CD4-positive, alpha-beta memory T cell (primary cell): Measurements from ENCODE around the gene JCAD. TPM values are rescaled to one million over a fixed set of nuclear protein-coding genes. Genes with fewer than 3 reads are reported as not detected.

Experiments
- CTCF ChIA-PET: fragments of 350-600 bp; sonication (Branson Sonifier 250); formaldehyde crosslinking; loops from one replicate; lab custom pipeline; 2021; ENCODE audit warnings: inconsistent platforms; ENCODE audit not compliant: partially characterized antibody; lab: Charles Lee
- POLR2A ChIA-PET: fragments of 350-600 bp; sonication (Branson Sonifier 250); formaldehyde crosslinking; loops from one replicate; lab custom pipeline; 2021; ENCODE audit not compliant: partially characterized antibody; lab: Charles Lee
- DNase-seq, 5 donors: peaks; one replicate each; pipeline versions ENCODE4 v3.0.0 to v3.0.0-alpha.2; 2020 to 2022; ENCODE audit warnings: mixed read lengths in 1 of 5
- H3K27ac ChIP-seq: one replicate; pipeline ENCODE4 v1.7.0; 2013; ENCODE audit warnings: low read depth, low read length
- H3K27me3 ChIP-seq: 2 replicates; pipeline ENCODE4 v1.7.0; 2013; ENCODE audit warnings: mild to moderate bottlenecking, low read length, moderate library complexity; ENCODE audit not compliant: insufficient read depth
- H3K36me3 ChIP-seq: 2 replicates; pipeline ENCODE4 v1.7.0; 2013; ENCODE audit warnings: mild to moderate bottlenecking, low read length, moderate library complexity; ENCODE audit not compliant: insufficient read depth
- H3K4me1 ChIP-seq: 2 replicates; pipeline ENCODE4 v1.7.0; 2013; ENCODE audit warnings: mild to moderate bottlenecking, low read length, moderate library complexity; ENCODE audit not compliant: insufficient read depth
- H3K4me3 ChIP-seq, 2 donors: one replicate each; pipeline ENCODE4 v1.7.0; 2013; ENCODE audit warnings: low read length in 2 of 2, mild to moderate bottlenecking in 1 of 2
- H3K9me3 ChIP-seq, 2 donors: one replicate each; pipeline ENCODE4 v1.7.0; 2013; ENCODE audit warnings: low read length in 2 of 2, control low read depth in 1 of 2; ENCODE audit not compliant: control insufficient read depth in 1 of 2
- H3K27ac Mint-ChIP-seq, 7 donors: one replicate each; pipeline ENCODE4 v1.8.0; 2020 to 2021; ENCODE audit warnings: mixed read lengths in 7 of 7, mild to moderate bottlenecking in 6 of 7, inconsistent platforms in 3 of 7, moderate library complexity in 3 of 7
- H3K27me3 Mint-ChIP-seq, 2 donors: one replicate each; pipeline ENCODE4 v1.8.0; 2020 to 2021; ENCODE audit warnings: mixed read lengths in 2 of 2
- H3K36me3 Mint-ChIP-seq, 2 donors: one replicate each; pipeline ENCODE4 v1.8.0; 2020 to 2021; ENCODE audit warnings: mixed read lengths in 2 of 2, inconsistent platforms in 1 of 2, mild to moderate bottlenecking in 1 of 2
- H3K4me1 Mint-ChIP-seq, 4 donors: one replicate each; pipeline ENCODE4 v1.8.0; 2020 to 2021; ENCODE audit warnings: mixed read lengths in 4 of 4, mild to moderate bottlenecking in 1 of 4
- H3K4me3 Mint-ChIP-seq, 8 donors: one replicate each; pipeline ENCODE4 v1.8.0; 2020 to 2021; ENCODE audit warnings: mixed read lengths in 8 of 8, mild to moderate bottlenecking in 7 of 8, moderate library complexity in 6 of 8, inconsistent platforms in 3 of 8
- H3K9me3 Mint-ChIP-seq, 8 donors: one replicate each; pipeline ENCODE4 v1.8.0; 2020 to 2021; ENCODE audit warnings: mixed read lengths in 8 of 8, mild to moderate bottlenecking in 5 of 8, inconsistent platforms in 3 of 8, moderate library complexity in 1 of 8
- intact Hi-C: fragments of 100-400 bp; cut with micrococcal nuclease; formaldehyde crosslinking; loops from one replicate; pipeline ENCODE4 v1.15.1; 2023
- polyA plus RNA-seq, 2 donors: library from polyadenylated mRNA; unstranded; fragments of 300-500 nt; fragmentation: Illumina TruSeq; gene quantifications; one replicate each; pipeline ENCODE4 v1.2.3, GENCODE V29; 2021
- total RNA-seq, 2 experiments: library from RNA; stranded (reverse); gene quantifications; one replicate each; pipeline ENCODE4 v1.2.3, GENCODE V29; 2021

The JCAD gene
- total and polyA plus RNA-seq, 4 experiments from 2014 or later = not detected

DNA sequence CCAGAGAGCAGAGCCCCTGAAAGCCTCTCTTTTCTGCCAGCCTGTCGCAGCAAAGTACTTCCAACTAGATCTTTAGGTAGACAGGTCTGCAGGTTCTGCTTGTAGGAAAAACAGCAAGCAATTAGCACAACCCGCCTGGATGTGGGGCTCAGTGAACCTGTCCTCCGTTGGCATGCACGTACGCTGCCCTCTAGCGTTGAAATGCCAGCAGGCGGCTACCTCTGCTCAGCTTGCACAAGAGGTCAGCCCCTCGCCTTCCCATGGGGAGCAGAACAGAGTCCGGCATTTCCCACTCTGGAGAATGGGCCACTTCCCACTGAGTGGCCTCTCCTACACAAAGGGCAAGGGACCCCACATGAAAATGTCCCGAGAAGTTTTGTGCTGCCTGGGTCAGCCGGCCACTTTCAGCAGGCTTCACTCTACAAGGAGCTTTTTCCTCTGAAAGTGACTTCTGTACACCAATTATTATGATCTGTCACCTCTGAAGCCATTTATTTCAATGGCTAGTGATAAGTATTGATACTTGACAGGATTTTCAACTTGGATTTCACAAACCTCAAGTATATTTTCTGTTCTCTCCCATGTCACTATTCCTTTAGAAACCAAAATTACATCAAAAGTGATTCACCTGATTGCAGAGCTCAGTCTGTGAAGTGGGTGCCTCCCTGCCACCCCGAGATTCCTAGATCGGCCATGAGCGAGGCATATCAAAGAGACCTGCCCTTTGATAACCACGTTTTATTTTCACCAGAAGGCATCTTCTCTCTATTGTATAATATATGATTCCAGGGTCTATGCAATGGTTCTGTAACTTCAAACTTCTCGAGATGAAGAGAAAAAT lies 56.7 kb downstream of the JCAD start:
- Histone ChIP-seq H3K27me3 (peaks cover 3% of the 10 kb centered on the region), H3K4me3 (no peak overlapping the region), H3K27ac (no peak overlapping the region), H3K9me3 (no peaks in the 10 kb centered on the region), H3K4me1 (peaks cover 12% of the 10 kb centered on the region), H3K36me3 (no peaks in the 10 kb centered on the region)
- ChIA-PET POLR2A (no interaction called here), CTCF (interaction anchor here (0.6 to 3.7 kb wide), 9 partner anchors 9 to 588 kb away, joined by 3 to 12 read pairs (median 4); no protein-coding TSS in a partner anchor)
- Mint-ChIP-seq H3K36me3 (no peaks in the 10 kb centered on the region), H3K27ac (no peak overlapping the region), H3K9me3 (no peaks in the 10 kb centered on the region), H3K4me1 (peaks cover 5 to 15% (median 9%) of the 10 kb centered on the region in 4 donors), H3K27me3 (peaks cover 35 to 41% of the 10 kb centered on the region in 2 donors), H3K4me3 (peak overlapping the region in 2 of 8 donors; percentile 23 to 35)
- peak in 4 of 5 donors; percentile 29 to 48 (median 38) for DNase-seq
- intact Hi-C loops = no loop called here

DNA sequence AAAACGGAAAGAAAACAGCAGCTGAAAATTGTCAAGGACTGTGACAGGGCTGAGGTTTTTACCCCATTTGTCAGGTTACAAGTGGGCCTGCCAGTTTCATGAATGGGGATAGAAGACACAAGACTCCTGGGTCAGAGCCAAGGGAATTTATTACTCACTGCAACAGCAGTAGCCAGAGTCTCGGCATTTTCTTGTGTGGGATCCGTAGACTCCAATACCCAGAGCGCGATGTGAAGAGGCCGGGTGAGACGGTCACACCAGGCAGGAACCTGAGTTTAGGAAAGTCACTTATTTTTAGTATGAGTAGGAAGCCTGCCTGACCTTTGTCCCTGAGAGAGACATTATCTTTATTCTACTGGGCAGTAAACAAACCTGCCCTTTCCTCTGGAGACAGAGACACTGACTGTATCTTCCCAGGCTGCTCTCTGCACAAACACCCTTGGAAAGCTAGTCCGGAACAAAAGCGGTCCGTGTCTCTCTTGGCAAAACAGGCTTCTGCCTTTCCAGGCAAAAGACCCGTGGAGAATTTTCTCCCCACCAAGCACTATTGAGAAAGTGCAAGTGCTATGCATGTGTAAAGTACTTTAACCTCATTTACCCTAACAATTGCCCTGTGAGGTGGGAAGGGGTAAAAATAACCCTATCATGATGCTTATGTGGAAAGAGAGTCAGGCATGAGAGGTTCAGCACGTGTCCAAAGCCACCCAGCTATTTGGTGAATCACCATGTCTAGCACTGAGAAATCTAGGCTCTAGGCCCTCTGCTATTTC lies 58.4 kb downstream of the JCAD start:
- intact Hi-C loops = loop anchor here (1.0 kb wide), 1 partner anchor 48 kb away; no protein-coding TSS in a partner anchor
- no peak overlapping the region for H3K4me3 Mint-ChIP-seq
- Histone ChIP-seq H3K27me3 (no peaks in the 10 kb centered on the region), H3K27ac (no peak overlapping the region), H3K9me3 (no peaks in the 10 kb centered on the region), H3K4me1 (peaks cover 12% of the 10 kb centered on the region), H3K36me3 (no peaks in the 10 kb centered on the region), H3K4me3 (no peak overlapping the region)
- H3K4me1 Mint-ChIP-seq = peaks cover 5 to 15% (median 9%) of the 10 kb centered on the region in 4 donors
- ChIA-PET CTCF (interaction anchor here (0.7 to 4.7 kb wide), 9 partner anchors 11 to 590 kb away, joined by 3 to 69 read pairs (median 7); no protein-coding TSS in a partner anchor), POLR2A (no interaction called here)
- peaks cover 37 to 41% of the 10 kb centered on the region in 2 donors for H3K27me3 Mint-ChIP-seq
- DNase-seq = no peak
- H3K9me3 Mint-ChIP-seq = no peaks in the 10 kb centered on the region
- no peaks in the 10 kb centered on the region for H3K36me3 Mint-ChIP-seq
- H3K27ac Mint-ChIP-seq = no peak overlapping the region

DNA sequence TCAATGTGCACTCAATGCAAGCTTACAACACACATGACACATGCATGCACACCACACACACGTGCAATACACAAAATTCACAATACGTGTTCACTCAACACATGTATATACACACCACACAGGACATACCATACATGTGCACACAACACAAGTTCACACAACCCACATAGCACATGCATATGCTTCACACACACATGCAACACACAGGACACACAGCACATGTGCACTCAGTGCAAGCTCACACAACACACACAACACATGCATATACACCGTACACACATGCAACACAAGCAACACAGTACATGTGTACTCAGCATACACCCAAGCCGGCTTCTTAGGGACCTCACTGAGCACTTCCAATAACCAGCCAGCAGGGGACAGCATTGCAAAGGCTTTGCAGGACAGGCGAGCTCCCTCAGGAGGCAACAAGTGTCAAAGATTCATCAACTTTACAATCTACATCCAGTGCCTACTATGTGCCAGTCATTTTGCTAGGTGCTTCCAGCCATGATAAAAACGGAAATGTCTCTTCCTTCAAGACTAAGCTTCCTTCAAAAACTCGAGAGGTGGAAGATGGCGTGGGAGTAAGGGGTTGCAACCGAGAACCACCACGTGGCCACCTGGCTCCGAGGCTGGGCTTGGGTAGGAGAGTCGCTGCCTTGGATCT lies 61.1 kb downstream of the JCAD start:
- intact Hi-C loops = loop anchor here (1.0 to 2.0 kb wide), 5 partner anchors 29 to 593 kb away; no protein-coding TSS in a partner anchor
- H3K4me1 Mint-ChIP-seq = peaks cover 5 to 15% (median 9%) of the 10 kb centered on the region in 4 donors
- no peaks in the 10 kb centered on the region for H3K36me3 Mint-ChIP-seq
- Histone ChIP-seq H3K4me3 (no peak overlapping the region), H3K4me1 (peaks cover 12% of the 10 kb centered on the region), H3K27ac (no peak overlapping the region), H3K36me3 (no peaks in the 10 kb centered on the region), H3K9me3 (no peaks in the 10 kb centered on the region), H3K27me3 (no peaks in the 10 kb centered on the region)
- H3K9me3 Mint-ChIP-seq = no peaks in the 10 kb centered on the region
- POLR2A ChIA-PET = interaction anchor here (0.9 kb wide), 1 partner anchor 243 kb away, joined by 3 read pairs; no protein-coding TSS in a partner anchor
- CTCF ChIA-PET = interaction anchor here (0.6 to 4.7 kb wide), 35 partner anchors 8 to 593 kb away, joined by 3 to 69 read pairs (median 3); no protein-coding TSS in a partner anchor
- H3K27ac Mint-ChIP-seq = no peak overlapping the region
- H3K27me3 Mint-ChIP-seq = peaks cover 42 to 44% of the 10 kb centered on the region in 2 donors
- no peak overlapping the region for H3K4me3 Mint-ChIP-seq
- DNase-seq = peak; percentile 68 to 74 (median 71)

DNA sequence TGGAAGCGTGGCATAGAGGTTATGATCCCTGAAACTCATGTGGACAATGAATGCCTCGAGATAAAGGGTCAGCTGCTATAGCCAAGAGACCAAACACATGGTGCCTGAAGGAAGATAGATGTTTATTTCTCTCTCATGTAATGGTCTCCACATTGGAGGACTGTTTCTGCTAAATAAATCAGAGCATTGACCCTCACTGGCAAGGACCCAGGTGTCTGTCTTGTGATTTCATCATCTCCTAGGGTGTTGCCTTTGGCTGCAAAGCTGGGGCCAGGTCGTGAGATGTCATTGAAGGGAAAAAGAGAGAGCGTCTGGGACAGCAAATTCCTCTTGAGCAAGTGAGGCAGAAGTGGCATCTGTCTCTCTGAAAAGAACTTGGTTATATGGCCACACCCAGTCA lies 64.6 kb downstream of the JCAD start:
- H3K9me3 Mint-ChIP-seq = no peaks in the 10 kb centered on the region
- Histone ChIP-seq H3K4me1 (no peaks in the 10 kb centered on the region), H3K4me3 (no peak overlapping the region), H3K27me3 (no peaks in the 10 kb centered on the region), H3K9me3 (no peaks in the 10 kb centered on the region), H3K27ac (no peak overlapping the region), H3K36me3 (no peaks in the 10 kb centered on the region)
- no peak overlapping the region for H3K27ac Mint-ChIP-seq
- intact Hi-C loops = no loop called here
- CTCF ChIA-PET = no interaction called here
- H3K4me1 Mint-ChIP-seq = peaks cover 0 to 5% (median under 1%) of the 10 kb centered on the region in 4 donors
- H3K4me3 Mint-ChIP-seq = no peak overlapping the region
- H3K27me3 Mint-ChIP-seq = peaks cover 38% of the 10 kb centered on the region in 2 donors
- no peak for DNase-seq
- POLR2A ChIA-PET = no interaction called here
- no peaks in the 10 kb centered on the region for H3K36me3 Mint-ChIP-seq

DNA sequence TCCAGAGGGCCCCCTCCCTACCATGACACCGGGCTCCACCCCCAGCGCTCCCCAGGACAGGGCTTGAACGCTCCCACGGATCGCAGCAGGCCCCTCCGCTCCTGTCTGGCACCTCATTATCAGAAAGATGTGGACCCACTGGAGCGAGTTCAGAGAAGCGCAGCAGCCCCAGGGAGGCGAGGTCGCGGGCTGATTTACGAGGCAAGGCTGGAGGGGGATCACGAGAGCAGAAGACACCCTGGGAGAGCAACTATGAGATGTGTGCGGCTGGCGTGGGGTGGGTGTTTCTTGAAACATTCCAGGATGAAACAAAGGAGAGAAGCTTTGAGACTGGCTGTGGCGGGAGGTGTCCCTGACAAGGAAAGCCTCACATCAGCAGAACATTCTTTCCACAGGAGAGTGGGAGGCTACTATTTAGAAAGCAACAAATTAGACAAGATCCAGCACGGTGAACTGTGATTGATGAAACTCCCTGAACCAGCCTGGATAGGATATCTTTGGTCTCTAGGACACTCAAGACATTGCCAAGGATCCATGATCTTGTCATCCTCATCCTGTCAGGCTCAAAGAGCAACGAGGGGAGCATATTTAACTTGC lies 66.0 kb downstream of the JCAD start:
- H3K36me3 ChIP-seq = no peaks in the 10 kb centered on the region
- Mint-ChIP-seq H3K27me3 (peaks cover 35% of the 10 kb centered on the region in 2 donors), H3K4me3 (no peak overlapping the region), H3K36me3 (no peaks in the 10 kb centered on the region), H3K27ac (no peak overlapping the region), H3K9me3 (no peaks in the 10 kb centered on the region), H3K4me1 (peaks cover 0 to 4% (median under 1%) of the 10 kb centered on the region in 4 donors)
- ChIA-PET CTCF (interaction anchor here (0.6 kb wide), 1 partner anchor 366 kb away, joined by 4 read pairs; no protein-coding TSS in a partner anchor), POLR2A (no interaction called here)
- DNase-seq = no peak
- H3K4me1 ChIP-seq = no peaks in the 10 kb centered on the region
- H3K27me3 ChIP-seq = no peaks in the 10 kb centered on the region
- no peaks in the 10 kb centered on the region for H3K9me3 ChIP-seq
- intact Hi-C loops = no loop called here
- H3K27ac ChIP-seq = no peak overlapping the region
- H3K4me3 ChIP-seq = no peak overlapping the region

DNA sequence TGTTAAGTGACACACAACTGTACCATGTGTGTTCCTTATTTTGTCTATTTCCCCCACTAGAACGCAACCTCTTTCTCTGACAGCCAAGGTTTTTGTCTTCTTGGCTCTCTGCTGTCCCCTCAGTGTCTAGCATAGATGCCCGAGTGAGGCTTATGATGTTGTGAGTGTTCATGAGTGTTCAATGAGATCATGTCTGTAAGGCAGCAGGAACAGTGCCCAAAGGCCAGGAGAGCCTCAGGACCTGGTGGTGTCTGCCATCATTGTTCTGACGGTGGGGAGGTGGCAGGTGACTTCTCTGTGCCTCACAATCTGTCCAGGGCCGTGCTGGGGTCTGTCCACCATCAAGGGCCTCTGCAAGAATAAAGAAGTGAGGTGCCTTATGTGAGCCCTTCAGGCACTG lies 66.5 kb downstream of the JCAD start:
- Mint-ChIP-seq H3K9me3 (no peaks in the 10 kb centered on the region), H3K36me3 (no peaks in the 10 kb centered on the region), H3K4me1 (no peaks in the 10 kb centered on the region), H3K27me3 (peaks cover 30 to 32% of the 10 kb centered on the region in 2 donors), H3K27ac (peak overlapping the region in 1 of 7 donors; percentile 13), H3K4me3 (no peak overlapping the region)
- ChIA-PET POLR2A (no interaction called here), CTCF (interaction anchor here (0.6 kb wide), 1 partner anchor 366 kb away, joined by 4 read pairs; no protein-coding TSS in a partner anchor)
- no peak overlapping the region for H3K4me3 ChIP-seq
- H3K9me3 ChIP-seq = no peaks in the 10 kb centered on the region
- H3K4me1 ChIP-seq = no peaks in the 10 kb centered on the region
- intact Hi-C loops = no loop called here
- no peak for DNase-seq
- no peak overlapping the region for H3K27ac ChIP-seq
- no peaks in the 10 kb centered on the region for H3K36me3 ChIP-seq
- no peaks in the 10 kb centered on the region for H3K27me3 ChIP-seq
